ENCODE data around the gene NEK10.
"Not testable (repeated sequence)": the region's sequence is repeated elsewhere in the genome, so short reads cannot be mapped to it uniquely, and the experiment has no call there.

Gene NEK10

GRCh38 chr3:27349832-27350231, 19.4 kb downstream of the NEK10 start:
- DNase-seq = no peak

- no peak for DNase-seq
Measured at GRCh38 chr3:27345959-27346865, 23.0 kb downstream of the NEK10 start.

GRCh38 chr3:27345493-27345892, 23.7 kb downstream of the NEK10 start:
- no peak for DNase-seq

GRCh38 chr3:27345045-27345444, 24.1 kb downstream of the NEK10 start:
- no peak for DNase-seq

GRCh38 chr3:27344192-27344591, 25.0 kb downstream of the NEK10 start:
- DNase-seq = no peak

- no peak for DNase-seq
Measured at GRCh38 chr3:27342267-27342666, 26.9 kb downstream of the NEK10 start.

GRCh38 chr3:27340534-27340933, 28.6 kb downstream of the NEK10 start:
- no peak for DNase-seq

- DNase-seq = no peak
Measured at GRCh38 chr3:27335571-27335970, 33.6 kb downstream of the NEK10 start.

GRCh38 chr3:27333843-27334242, 35.3 kb downstream of the NEK10 start:
- no peak for DNase-seq

- not testable (repeated sequence) for DNase-seq
Measured at GRCh38 chr3:27328982-27329762, 40.0 kb downstream of the NEK10 start.

- no peak for DNase-seq
Measured at GRCh38 chr3:27326629-27327545, 42.3 kb downstream of the NEK10 start.

- no peak for DNase-seq
Measured at GRCh38 chr3:27326202-27326601, 43.0 kb downstream of the NEK10 start.

- DNase-seq = no peak
Measured at GRCh38 chr3:27325419-27325818, 43.8 kb downstream of the NEK10 start.

GRCh38 chr3:27324686-27325085, 44.5 kb downstream of the NEK10 start:
- DNase-seq = no peak

- no peak for DNase-seq
Measured at GRCh38 chr3:27323087-27323570, 46.1 kb downstream of the NEK10 start.

- no peak for DNase-seq
Measured at GRCh38 chr3:27322634-27323033, 46.5 kb downstream of the NEK10 start.

- DNase-seq = no peak
Measured at GRCh38 chr3:27319847-27320526, 49.2 kb downstream of the NEK10 start.

GRCh38 chr3:27319304-27319703, 49.9 kb downstream of the NEK10 start:
- DNase-seq = no peak

GRCh38 chr3:27317096-27317495, 52.1 kb downstream of the NEK10 start:
- DNase-seq = no peak

GRCh38 chr3:27315003-27315402, 54.2 kb downstream of the NEK10 start:
- DNase-seq = no peak

- DNase-seq = no peak
Measured at GRCh38 chr3:27312044-27312668, 57.0 kb downstream of the NEK10 start.

- DNase-seq = no peak
Measured at GRCh38 chr3:27311400-27311799, 57.8 kb downstream of the NEK10 start.
